ENCODE measurements around the gene DYTN. TPM values are rescaled to one million over a fixed set of nuclear protein-coding genes. Genes with fewer than 3 reads are reported as not detected.
"Not testable (repeated sequence)": the region's sequence is repeated elsewhere in the genome, so short reads cannot be mapped to it uniquely, and the experiment has no call there.

Gene DYTN, protein sequence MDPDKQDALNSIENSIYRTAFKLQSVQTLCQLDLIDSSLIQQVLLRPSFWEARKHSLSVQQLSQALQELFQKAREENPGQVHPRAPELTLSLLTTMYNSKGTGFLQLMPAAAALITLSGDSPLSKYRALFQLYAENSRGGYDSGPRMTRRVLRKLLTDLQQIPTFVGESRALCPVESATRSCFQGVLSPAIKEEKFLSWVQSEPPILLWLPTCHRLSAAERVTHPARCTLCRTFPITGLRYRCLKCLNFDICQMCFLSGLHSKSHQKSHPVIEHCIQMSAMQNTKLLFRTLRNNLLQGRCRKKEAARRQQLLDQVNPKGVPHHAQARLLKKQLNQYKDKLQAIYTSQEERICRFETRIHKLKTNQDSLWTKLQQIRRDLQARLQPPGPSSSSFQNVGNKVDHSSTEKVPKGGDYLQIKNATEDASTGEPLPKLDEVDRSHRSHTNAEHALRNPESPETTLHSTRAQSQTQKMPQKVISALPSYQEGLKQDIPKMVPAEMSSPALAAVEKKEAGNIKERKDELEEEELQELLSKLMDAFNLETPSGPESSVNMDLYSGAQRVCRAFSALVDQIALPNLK
- not detected in 2 replicates for total RNA-seq (2014; rRNA removed)
- polyA plus RNA-seq (2012), result not detected

DNA sequence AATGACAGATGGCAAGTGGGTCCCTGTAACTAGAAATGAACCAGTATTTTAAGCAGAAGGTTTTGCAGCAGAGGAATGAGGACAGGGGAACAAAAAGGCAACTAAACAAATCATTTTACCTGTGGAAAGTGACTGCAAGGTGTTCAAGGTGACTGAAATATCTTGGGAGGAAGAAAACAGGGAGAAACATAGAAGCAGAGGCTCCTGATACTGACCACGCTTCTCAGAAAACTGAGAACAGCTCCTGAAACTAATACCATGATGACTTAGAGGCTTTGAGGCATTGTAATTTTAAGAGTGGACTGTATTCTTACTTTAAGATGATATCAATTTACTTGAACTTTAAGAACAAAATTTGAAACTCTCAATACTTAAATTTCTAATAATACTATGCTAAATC is at the start of gene DYTN:
DYTN (minus strand) TSS at position 101 of the 400 bp plus-strand sequence. CDS start 117 bp downstream, outside the sequence.
- DNase-seq (ENCODE audit: low read depth), result no peak

DNA sequence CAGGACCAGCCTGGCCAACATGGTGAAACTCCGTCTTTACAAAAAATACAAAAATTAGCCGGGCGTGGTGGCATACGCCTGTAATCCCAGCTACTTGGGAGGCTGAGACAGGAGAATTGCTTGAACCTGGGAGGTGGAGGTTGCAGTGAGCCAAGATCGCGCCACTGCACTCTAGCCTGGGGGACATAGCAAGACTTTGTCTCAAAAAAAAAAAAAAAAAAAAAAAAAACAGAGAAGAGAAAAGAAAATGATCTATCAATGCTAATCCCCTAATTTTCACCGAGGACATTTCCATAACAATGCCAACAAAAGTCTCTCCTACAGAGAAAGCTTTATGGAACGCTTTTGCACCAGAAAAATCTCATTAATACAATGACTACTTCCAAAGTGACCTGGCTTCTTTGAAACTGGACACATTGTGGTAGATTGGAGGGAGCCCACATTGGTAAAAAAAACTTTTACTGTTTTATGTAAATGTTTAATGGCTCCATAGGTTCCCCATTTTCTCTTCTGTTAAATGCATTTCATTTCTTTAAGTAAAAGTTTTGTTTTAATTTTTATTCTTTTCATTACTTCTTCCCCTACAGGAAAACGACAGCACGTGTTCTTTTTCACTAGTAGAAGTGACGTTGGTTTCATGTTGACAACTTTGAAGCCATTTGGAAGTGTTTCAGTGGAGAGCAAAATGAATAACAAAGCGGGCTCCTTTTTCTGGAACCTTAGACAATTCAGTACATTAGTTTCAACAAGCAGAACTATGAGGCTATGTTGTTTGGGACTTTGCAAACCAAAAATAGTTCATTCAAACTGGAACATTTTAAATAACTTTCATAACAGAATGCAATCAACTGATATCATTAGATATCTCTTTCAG is 48.1 kb upstream of the DYTN start:
- DNase-seq (ENCODE audit: low read depth), result no peak

DNA sequence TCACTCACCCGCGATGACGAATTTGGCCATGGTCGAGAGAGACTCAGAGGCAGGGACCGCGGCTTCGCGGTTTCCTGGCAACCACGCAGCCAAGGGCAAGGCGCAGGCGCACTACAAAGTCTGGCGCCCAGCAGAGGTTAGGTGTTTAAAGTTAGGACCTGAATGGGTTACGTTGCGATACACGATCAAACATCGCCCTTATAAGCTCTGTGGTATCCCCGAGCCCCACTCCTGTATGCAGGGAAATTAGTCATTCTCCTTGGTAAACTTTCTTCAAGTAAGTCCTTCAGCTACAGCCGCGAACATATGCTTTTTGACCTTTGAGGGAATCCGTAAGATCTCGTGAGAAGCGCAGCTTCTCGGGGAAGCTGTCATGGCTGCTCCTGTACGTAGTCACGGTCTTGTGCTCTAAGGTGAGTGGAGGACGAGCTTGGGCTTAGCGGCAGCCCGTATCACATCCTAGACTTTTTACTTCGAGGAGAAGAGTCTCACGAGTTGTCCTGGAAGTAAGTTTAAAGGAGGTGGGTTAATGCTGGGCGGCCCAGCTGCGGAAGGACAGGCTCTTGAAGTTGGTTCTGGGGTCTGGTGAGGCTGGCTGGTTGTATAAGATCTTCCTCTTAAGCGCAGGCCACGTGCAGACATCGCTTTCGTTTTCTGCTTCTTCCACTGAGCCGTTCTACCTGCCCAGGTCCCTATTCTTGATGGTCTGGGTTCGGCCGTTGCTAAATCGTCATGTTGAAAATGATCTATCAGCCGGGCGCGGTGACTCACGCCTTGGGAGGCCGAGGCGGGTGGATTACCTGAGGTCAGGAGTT is 47.3 kb upstream of the DYTN start, which contains the start of the genes FASTKD2 and MDH1B:
FASTKD2 (plus strand) TSS at position 365 of the 815 bp plus-strand sequence. CDS start 1,088 bp downstream, outside the sequence.
MDH1B (minus strand) TSS at position 87 of the 815 bp plus-strand sequence; CDS start at position 30, 57 bp downstream.
- peak; percentile 93 for DNase-seq (ENCODE audit: low read depth)

DNA sequence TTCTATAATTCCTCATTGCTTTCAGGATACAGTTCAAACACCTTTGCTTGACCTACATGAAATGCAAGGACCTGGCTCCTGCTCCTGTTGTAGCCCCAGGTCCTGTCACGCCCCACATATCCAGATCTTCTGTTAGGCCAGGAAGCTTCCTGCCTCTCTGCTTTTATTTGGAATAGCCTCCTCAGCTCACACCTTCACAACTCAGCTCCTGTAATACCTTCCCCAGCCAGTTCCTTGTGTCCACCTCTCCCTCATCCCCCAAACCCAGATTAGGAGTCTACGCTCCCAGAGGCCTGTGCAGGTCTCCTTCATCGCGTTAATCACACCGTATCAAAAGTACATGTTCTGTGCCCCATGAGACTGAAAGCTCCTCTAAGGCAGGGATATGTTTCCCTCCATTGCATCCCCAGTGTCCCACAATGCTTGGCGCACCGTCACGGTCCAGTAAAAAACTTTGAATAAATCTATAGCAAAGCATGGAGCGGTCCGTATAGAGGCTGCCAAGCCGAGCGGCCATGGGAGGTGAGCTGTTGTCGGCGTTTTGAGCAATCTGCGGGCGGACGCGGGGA is 46.6 kb upstream of the DYTN start:
- DNase-seq (ENCODE audit: low read depth), result no peak

DNA sequence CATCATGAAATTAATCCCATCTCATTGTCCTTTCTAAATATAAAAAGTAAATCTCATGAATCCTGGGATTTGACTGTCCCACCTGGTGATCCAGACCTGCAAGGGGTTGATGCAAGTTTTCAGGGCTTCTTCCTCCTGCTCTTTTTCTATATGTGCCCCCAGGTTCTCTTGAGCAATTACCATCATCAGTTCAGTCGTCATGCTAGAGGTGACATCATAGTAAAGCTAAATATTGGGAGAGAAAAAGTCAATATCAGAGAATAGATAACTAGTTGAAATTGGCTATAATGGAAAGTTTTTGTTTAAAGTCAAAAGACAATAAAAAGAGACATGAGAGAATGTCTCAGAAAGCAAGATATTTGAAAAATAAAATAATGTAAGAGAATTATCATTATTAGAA is 38.6 kb upstream of the DYTN start:
- DNase-seq (ENCODE audit: low read depth), result no peak

DNA sequence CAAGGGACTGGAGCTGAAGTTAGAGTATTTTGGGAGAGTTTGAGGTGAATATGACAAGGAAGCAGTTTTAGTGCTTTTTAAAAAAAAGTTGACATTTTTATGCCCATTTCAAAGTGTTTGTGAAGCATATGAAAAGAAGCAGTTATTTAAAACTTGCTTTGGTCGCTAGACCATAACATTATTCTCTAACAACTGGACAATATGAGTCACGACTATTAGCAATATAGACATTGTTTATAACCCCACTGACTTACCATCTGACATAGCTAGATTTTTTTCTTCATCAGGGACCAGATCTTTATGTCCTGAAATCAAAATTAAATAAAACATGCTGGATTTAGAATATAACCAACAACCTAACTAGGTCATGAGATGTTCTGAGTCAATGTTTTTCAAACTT is 22.6 kb upstream of the DYTN start:
- no peak for DNase-seq (ENCODE audit: low read depth)

DNA sequence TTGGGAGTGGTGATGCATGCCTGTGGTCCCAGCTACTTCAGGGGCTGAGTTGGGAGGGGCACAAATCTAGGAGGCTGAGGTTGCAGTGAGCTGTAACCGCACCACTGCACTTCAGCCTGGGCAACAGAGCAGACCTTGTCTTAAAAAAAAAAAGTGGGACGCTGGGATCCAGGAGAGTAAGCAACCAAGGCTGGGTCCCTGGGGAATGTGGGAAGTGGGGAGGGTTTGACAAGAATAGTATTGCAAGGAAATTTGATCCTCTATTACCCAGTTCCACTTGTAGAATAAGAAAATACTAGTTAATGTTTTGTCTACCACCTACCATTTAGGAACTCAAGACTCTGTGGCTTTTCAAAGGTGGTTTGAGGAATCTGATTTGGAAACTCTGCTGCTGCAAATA is 21.1 kb upstream of the DYTN start:
- no peak for DNase-seq (ENCODE audit: low read depth)

DNA sequence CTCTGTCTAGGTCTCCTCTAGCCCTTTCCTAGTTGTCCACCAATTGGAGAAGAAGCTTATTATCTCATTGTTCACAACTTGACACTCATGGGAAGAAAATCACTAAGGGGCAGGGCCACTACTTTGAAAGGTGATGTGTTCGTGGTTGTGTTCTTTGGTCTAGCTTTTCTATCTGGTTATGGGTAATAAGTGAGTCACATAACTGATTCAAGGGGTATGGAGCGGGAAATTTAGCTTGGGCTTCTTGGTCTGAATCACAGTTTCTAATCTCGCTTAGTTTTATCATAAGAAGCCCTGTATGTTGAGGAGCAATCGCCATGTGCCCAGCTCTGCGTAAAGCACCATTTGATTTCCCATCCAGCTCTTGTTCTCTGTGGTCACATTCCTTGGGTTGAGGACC is 18.7 kb upstream of the DYTN start:
- no peak for DNase-seq (ENCODE audit: low read depth)

DNA sequence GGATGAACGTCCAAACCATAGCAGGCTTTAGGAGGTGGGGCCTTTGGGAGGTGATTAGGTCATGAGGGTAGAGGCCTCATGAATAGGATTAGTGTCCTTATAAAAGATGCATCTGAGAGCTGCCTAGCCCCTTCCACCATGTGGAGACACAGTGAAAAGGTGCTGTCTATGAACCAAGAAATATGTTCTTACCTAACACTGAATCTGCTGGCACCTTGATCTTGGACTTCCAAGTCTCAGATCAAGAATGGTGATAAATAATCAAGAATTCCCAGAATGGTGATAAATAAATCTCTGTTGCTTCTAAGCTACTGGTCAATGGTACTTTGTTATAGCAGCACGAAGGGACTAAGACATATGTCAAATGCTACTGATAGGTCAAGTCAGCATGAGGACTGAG is 15.1 kb upstream of the DYTN start:
- no peak for DNase-seq (ENCODE audit: low read depth)

DNA sequence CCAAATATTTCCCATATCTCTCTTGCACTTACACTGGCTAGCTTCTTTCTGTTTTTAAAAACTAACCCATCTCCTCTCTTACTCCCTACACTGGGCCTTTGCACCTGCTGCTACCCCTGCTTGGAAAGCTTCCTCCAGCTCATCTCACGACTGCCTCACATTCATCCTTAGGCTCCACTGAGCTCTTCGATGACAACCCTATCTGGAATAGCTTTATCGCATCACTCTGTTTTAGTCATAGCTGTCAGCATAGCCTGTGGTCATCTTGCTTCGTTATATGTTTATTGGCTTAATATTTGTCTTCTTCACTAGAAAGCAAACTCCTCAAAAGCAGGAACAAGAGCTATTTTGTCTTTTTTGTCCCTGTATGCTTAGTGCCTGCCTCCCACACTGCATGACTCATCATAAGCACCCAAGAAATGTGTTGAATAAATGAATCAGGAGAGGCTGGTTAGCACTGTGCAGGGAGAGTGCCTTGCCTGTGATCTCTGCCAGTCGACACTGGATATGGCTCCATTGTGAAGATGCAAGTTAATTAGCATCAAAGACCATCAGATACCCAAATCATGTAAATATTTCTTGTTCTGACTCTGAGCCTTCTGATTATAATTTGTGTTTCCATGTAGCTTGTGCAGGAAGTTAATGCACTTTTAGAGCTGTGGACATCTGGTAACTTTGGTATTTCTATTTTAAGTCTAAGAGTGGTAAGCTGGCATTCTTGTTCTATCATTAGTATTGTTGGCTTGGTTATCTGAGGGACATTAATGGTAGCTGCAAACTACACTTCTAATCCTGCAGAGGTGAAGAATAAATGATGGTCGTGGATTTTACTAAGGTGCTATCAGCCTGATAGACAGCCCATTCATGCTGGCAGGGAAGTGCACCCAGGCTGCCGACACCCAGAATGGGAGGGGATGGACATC is 10.3 kb upstream of the DYTN start:
- DNase-seq (ENCODE audit: low read depth), result peak; percentile 20

DNA sequence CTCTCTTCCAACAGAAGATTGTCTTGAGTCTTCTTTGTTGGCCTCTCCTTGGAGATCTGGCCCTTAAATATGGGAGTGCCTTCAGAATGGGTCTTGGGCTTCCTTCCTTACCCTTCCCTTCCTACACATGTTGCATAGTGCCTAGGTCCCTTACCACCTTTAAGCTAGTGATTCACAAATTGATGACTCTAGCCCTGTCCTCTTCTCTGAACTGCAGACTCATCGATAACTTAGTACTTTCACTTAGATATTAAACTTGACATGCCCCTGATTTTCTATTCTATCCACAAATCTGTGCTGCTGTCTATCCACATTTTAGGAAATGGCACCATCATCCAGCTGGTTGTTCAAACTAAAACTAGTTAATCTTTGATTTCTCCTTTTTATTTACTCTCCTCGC is 9.1 kb upstream of the DYTN start:
- no peak for DNase-seq (ENCODE audit: low read depth)

DNA sequence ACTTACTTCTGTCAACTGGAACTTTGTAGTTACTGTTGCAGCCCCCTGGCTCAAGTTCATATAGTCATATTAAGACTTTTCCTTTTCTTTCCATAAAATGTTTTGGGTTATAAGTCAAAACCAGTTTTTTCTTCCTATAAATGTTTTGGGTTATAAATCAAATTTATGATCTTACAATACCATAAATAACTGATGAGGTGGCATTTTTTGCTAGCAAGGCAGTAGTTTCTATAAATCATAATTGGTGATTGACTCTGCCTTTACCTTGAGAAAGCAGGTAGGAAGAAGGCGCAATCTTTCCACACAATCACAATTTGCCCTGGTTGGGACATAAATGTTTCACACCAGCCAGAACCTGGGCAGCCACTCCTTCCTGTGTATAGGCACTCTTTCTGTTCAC is 5.1 kb upstream of the DYTN start:
- no peak for DNase-seq (ENCODE audit: low read depth)

DNA sequence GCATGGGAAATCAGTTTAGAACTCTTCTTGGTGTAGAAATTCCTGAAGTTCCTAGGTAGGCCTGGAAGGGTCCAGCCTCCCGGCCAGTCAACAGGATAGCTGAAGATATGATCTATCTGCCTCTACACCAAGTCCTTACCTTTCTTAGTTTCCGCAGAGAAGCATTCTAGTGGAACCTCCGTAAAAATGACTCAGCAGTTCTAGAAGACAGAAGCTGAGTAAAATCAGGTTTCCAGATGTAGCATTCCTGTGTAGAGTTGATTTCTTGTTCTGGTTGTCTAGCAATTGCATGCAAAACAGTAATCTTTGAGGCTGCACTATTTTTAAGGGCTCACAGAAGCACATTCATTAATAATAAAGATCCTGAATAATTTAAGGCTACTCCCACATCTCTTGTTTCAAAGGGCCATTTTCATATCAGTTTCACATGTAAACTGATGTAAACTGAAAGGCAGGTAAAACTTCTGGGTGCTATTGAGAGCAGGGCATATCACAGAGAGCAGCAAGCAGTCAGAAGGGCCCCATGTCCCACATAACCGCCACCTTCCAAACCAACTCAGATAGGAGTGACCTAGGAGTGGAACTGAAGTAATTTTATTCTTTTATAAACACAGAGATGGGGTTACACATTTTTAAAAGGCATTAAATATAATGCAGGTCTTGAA is 3.2 kb upstream of the DYTN start:
- no peak for DNase-seq (ENCODE audit: low read depth)

DNA sequence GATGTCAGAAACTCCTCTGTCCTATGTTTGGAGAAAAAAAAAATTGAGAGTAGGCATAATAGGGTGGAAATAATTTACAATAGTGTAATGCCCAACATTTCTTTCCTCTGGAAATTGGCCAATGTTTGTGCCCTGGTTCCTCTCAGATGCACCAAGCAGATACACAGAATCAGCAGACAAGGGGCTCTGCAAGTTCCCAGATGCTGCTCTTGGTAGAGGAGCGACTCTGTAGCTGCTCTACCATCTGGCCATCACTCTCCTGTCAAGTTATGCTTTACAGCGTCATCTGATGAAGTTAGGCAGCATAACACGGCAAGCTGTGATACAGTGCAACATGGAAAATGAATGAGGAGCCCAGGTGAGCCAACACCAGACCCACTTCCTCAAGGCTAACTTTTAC is 1.6 kb downstream of the DYTN start:
- no peak for DNase-seq (ENCODE audit: low read depth)

DNA sequence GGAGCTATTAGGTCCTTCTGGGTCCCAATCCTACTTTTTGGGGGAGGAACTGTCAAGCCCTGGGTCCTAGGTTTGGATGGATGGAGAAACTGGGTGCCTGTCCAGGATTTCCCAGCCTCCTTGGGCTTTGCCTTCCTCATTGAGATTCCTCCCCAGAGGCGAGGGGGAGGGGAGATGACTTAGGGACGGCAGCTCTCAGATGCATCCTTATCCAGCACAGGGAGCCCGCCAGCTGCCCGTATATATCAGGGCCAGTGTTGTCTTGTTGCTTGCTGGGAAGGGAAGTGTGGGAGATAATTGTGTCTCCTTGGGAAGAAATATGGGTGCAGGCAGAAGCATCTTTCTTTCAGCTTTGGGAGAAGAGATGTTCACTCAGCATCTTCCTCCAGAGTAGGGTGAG is 3.0 kb downstream of the DYTN start:
- not testable (repeated sequence) for DNase-seq (ENCODE audit: low read depth)

DNA sequence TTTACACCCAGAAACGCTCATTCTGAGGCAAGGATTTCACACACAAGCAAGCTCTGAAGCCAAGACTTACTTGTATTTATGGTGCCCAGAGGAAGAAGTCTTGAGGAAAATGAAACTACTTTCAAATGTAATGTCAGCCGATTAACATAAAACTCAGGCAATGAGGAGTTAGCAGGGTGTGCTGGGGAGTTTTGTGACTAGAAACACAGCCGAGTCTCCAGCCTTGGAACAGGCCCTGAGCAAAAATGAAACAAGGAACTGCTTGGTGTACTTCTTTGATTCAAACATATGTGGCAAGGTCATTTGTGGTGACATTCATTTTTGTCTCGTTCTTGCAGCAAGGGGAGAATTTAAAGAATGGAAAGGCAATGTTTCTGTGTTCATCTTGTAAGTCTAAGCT is 4.5 kb downstream of the DYTN start:
- no peak for DNase-seq (ENCODE audit: low read depth)

DNA sequence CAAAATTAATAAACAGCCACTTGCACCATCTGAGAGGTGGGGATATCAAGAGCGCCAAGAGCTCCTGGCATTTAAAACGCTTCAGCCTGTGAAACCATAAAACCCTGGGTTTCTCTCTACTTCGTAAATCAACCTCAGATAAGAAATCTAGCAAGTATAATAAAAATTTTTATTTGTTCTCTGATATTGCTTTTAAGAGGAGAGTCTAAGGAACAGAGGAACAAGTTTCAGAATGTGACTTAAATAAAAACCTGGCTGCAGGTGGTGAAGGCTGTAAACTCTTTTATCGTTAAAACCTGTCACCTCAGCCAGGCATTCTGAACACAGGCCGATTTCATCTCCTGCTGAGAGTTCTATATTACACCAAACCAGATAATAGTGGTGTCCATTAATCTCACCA is 9.9 kb downstream of the DYTN start:
- no peak for DNase-seq (ENCODE audit: low read depth)

DNA sequence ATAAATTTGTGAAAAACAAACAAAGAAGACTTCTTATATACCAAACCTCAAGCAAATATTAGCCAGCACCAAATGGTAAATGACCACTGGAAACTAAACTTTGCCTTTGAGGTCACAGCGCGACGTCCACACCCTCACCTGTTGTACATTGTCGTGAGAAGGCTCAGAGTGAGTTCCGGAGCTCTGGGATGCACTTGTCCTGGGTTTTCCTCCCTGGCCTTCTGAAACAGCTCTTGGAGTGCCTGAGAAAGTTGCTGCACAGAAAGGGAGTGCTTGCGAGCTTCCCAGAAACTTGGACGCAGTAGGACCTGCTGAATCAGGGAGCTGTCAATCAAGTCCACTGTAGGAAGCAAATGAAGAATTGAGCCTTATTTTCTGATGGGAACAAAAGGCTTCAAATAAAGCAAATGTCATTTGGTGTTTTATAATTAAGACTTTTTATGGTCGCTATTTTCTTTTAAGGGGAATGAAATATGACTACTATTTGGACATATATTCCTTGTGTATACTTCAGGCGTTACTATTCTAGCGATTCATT is 11.0 kb downstream of the DYTN start:
- no peak for DNase-seq (ENCODE audit: low read depth)
